Right lobe of liver (tissue), 6 donors: ENCODE results near the gene POC1A. TPM values are rescaled to one million over a fixed set of nuclear protein-coding genes. Genes with fewer than 3 reads are reported as not detected.
A peak's percentile ranks its signal among the peaks of the same experiment; 100 is the strongest.

Experiments used
- ATAC-seq, 4 donors: fragments of 200-7000 bp; cut with Tn5 transposase; one replicate each; pipeline ENCODE4 v1.9.1; 2020; ENCODE audit warnings: mild to moderate bottlenecking in 4 of 4, moderate library complexity in 4 of 4
- DNase-seq, 3 donors: peaks; one replicate each; pipeline ENCODE4 v3.0.0-alpha.2; 2020
- H3K27ac ChIP-seq, 3 donors: fragments of 200-600 bp; one replicate each; pipeline ENCODE4 v1.8.0; 2022
- H3K27me3 ChIP-seq, 2 donors: fragments of 200-600 bp; one replicate each; pipeline ENCODE4 v1.8.0; 2022
- H3K36me3 ChIP-seq, 4 donors: fragments of 200-600 bp; sonication (generic) in 1 of 4; one replicate each; pipeline versions ENCODE4 v1.5.1 to v1.8.0; 2017 to 2022; ENCODE audit warnings: control low read depth in 1 of 4
- H3K4me1 ChIP-seq, 4 donors: fragments of 200-600 bp; sonication (generic) in 1 of 4; one replicate each; pipeline versions ENCODE4 v1.5.1 to v1.8.0; 2017 to 2022; ENCODE audit warnings: control low read depth in 1 of 4
- H3K4me3 ChIP-seq, 3 donors: fragments of 200-600 bp; one replicate each; pipeline ENCODE4 v1.8.0; 2022
- H3K9me3 ChIP-seq, 4 donors: fragments of 200-600 bp; sonication (generic) in 1 of 4; one replicate each; pipeline versions ENCODE4 v1.5.1 to v1.8.0; 2017 to 2022; ENCODE audit warnings: control low read depth in 1 of 4
- POLR2A ChIP-seq: fragments of 450-650 bp; IDR thresholded peaks from one replicate; pipeline ENCODE4 v1.6.1; 2017; ENCODE audit warnings: antibody characterized with exemption, mild to moderate bottlenecking
- WGBS: methylation state at CpG from one replicate; pipeline ENCODE4 v1.1.6; 2018; ENCODE audit warnings: low coverage, low lambda C conversion rate; ENCODE audit not compliant: insufficient coverage; ENCODE audit errors: missing lambda C conversion rate; 5-methylcytosine and 5-hydroxymethylcytosine counted together
- intact Hi-C, 2 donors: fragments of 100-400 bp; cut with DNase I; formaldehyde crosslinking; loops; one replicate each; pipeline versions ENCODE4 v1.11.2 to v1.14.1; 2022
- total RNA-seq, 6 experiments: library from RNA; depleted of rRNA in 2 of 6; stranded (reverse); fragments of >200 nt in 2 of 6; fragmentation: NEBNext Ultra II Directional in 3 of 6; extraction: Animal tissue kit (Norgen Biotek cat#: 25700) in 3 of 6; gene quantifications; one replicate each; pipeline versions ENCODE4 v1.1.0 to v1.2.4, GENCODE V29; 2016 to 2023
- TF ChIP-seq, protein P1 (sequence below), 4 donors: fragments of 200-600 bp in 3 of 4; fragments of 450-650 bp in 1 of 4; IDR thresholded peaks; one replicate each; pipeline versions ENCODE4 v1.5.1 to v1.8.0; 2016 to 2022; ENCODE audit warnings: antibody characterized with exemption in 4 of 4, mild to moderate bottlenecking in 2 of 4
- donor health status: DM: no; HTN: yes; CAD: no.
- donor health status: DM: no; HTN: no; CAD: no.
- donor health status: DM: no; HTN: no; CAD: no.
- donor health status: DM: no; HTN: yes; CAD: no.
- donor health status: DM: no; HTN: yes; CAD: no.

The POC1A gene
- total RNA-seq, 6 experiments from 2014 or later, result 2.0 to 4.3 (median 3.2) TPM

DNA sequence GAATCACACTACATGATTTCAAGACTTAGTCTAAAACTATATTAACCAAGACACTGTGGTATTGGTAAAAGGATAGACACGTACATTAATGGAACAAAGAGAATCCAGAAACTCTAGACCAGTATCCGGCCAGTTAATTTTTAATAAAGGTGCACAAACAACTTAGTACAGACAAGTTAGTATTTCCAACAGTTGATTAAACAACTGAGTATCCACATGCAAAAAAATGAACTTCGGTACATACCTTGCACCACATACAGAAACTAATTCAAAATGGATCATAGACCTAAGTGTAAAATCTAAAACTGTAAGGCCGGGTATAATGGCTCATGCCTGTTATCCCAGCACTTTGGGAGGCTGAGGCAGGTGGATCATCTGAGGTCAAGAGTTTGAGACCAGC is 51.3 kb downstream of the POC1A start:
- intact Hi-C loops, result no loop called here
- Histone ChIP-seq H3K27ac (peak overlapping the region in 2 of 3 donors; percentile 35 to 45), H3K4me3 (no peak overlapping the region), H3K4me1 (peaks cover 0 to 12% (median 6%) of the 10 kb centered on the region in 4 donors), H3K9me3 (no peaks in the 10 kb centered on the region), H3K36me3 (no peaks in the 10 kb centered on the region), H3K27me3 (no peaks in the 10 kb centered on the region)
- WGBS, result 26% methylated on average over 4 of the region's 4 CpGs
- peak in 3 of 4 donors; percentile 33 to 79 (median 54) for ATAC-seq
- no peak for TF ChIP-seq POLR2A
- TF ChIP-seq, protein P1, sequence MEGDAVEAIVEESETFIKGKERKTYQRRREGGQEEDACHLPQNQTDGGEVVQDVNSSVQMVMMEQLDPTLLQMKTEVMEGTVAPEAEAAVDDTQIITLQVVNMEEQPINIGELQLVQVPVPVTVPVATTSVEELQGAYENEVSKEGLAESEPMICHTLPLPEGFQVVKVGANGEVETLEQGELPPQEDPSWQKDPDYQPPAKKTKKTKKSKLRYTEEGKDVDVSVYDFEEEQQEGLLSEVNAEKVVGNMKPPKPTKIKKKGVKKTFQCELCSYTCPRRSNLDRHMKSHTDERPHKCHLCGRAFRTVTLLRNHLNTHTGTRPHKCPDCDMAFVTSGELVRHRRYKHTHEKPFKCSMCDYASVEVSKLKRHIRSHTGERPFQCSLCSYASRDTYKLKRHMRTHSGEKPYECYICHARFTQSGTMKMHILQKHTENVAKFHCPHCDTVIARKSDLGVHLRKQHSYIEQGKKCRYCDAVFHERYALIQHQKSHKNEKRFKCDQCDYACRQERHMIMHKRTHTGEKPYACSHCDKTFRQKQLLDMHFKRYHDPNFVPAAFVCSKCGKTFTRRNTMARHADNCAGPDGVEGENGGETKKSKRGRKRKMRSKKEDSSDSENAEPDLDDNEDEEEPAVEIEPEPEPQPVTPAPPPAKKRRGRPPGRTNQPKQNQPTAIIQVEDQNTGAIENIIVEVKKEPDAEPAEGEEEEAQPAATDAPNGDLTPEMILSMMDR (IDR thresholded peaks at IDR 0.05), result no peak
- no peak for DNase-seq

DNA sequence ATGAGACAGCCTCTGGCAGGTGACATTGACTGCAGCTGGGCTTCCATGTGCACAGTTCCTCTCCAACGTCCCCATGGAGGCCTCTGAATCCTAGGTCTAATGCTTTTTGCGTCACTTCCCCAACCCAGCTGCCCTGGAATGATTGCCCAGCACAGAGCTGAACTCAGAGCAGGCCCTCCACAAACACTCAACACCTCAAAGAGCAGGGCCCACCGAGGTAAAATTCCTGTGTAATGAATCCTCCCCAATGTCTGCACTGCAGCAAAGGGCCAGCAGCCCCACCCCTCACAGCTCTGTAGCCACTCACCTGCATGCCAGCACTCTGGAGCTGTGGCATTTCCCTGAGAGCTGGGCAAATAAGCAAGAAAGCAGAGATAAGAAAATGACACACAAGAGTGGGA is 55.2 kb downstream of the POC1A start:
- DNase-seq, result peak in 2 of 3 donors; percentile 22 to 68
- peak in 2 of 4 donors; percentile 71 to 87 for ATAC-seq
- TF ChIP-seq POLR2A, result no peak
- TF ChIP-seq, protein P1 (IDR thresholded peaks at IDR 0.05), result no peak
- no peak overlapping the region for H3K27ac ChIP-seq
- 57% methylated on average over 2 of the region's 3 CpGs for WGBS
- intact Hi-C loops, result no loop called here
- H3K27me3 ChIP-seq, result no peaks in the 10 kb centered on the region
- no peak overlapping the region for H3K4me3 ChIP-seq
- H3K4me1 ChIP-seq, result no peaks in the 10 kb centered on the region
- no peaks in the 10 kb centered on the region for H3K9me3 ChIP-seq
- no peaks in the 10 kb centered on the region for H3K36me3 ChIP-seq

DNA sequence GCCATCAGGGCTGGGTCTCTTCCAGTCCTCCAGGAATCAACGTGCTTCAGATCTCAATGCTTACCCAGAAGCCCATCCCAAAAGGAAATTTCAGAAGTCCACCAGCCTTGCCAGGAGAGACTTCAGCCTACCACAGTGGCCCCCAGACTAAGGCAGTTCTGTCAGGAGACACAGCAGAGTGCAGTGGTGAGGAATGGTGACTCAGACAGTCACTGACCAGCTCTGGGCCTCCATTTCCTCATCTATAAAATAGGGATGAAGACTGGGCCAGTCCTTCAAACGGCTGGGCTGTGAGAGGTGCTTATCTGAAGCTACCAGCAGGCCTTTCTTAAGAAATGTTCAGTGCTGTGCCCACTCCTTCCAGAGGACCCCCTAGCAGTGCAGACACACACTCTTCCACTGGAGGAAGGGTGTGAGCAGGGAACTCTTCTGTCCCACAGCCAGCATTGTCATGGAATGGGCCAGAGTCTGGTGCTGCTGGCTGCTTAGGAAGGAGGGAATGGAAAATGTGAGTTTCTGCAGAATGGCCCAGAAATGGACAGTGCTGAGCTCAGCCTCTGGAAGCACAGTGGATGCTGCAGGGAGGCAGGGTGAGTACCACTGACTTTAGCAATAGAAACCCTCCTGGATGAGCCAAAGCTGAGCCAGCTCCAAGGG is 56.2 kb downstream of the POC1A start:
- H3K9me3 ChIP-seq, result no peaks in the 10 kb centered on the region
- H3K27ac ChIP-seq, result no peak overlapping the region
- no peaks in the 10 kb centered on the region for H3K4me1 ChIP-seq
- H3K27me3 ChIP-seq, result no peaks in the 10 kb centered on the region
- DNase-seq (no peak), ATAC-seq (no peak)
- 100% methylated on average over 1 of the region's 2 CpGs for WGBS
- H3K36me3 ChIP-seq, result no peaks in the 10 kb centered on the region
- no peak overlapping the region for H3K4me3 ChIP-seq
- intact Hi-C loops, result no loop called here
- TF ChIP-seq POLR2A, result no peak
- TF ChIP-seq, protein P1 (IDR thresholded peaks at IDR 0.05), result no peak

DNA sequence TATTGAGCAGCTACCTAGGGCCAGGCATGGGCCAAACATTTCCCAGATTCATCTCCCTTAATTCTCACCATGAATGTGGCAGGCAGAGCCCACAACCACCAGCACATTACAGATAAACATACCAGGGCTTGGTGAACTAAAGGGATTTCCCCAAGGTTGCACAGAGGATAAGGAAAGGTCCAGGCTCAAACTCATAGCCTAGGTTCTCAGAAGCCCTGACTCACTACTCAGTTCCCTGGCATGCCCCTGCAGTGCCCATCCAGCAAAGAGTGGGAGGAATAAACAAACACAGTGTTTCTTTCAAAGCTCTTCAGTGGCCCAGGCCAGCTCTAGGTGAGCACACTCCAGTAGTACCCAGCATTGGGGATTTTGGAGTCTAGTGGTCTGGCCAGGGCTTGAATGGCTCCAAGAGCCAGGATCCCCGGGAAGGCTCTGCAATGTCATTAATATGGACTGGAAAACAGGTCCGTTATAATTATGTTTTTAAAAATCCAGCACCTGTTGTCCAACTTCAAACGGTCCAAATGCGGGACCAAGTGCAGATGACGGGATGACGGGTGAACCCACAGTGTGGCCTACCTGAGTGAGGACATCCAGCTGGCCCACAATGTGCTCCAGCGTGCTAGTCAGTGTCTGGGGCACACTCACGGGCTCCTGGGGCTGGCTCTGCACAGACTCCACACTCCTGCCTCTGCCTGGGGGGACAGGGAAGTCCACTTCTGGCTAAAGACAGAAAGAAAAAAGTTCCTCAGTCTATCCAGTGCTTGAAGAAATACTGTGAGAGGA is 58.0 kb downstream of the POC1A start:
- ATAC-seq (peak in 1 of 4 donors; percentile 71), DNase-seq (peak in 1 of 3 donors; percentile 32)
- WGBS, result 100% methylated on average over 1 of the region's 8 CpGs
- H3K4me1 ChIP-seq, result no peaks in the 10 kb centered on the region
- no peaks in the 10 kb centered on the region for H3K9me3 ChIP-seq
- TF ChIP-seq, protein P1 (IDR thresholded peaks at IDR 0.05), result no peak
- no peak for TF ChIP-seq POLR2A
- intact Hi-C loops, result no loop called here
- H3K27me3 ChIP-seq, result no peaks in the 10 kb centered on the region
- no peaks in the 10 kb centered on the region for H3K36me3 ChIP-seq
- H3K27ac ChIP-seq, result no peak overlapping the region
- H3K4me3 ChIP-seq, result no peak overlapping the region
